Chondrocyte (in vitro differentiated cells): ENCODE measurements around the gene FOXN3. TPM values are rescaled to one million over a fixed set of nuclear protein-coding genes. Genes with fewer than 3 reads are reported as not detected.

Experiments used
- DNase-seq: peaks from one replicate; pipeline ENCODE4 v3.0.0; 2021; ENCODE audit warnings: mixed read lengths, low spot score
- H3K27ac Mint-ChIP-seq: one replicate; pipeline ENCODE4 v1.8.0; 2021; ENCODE audit warnings: mild to moderate bottlenecking, moderate library complexity, mixed read lengths; ENCODE audit not compliant: unreplicated experiment
- H3K27me3 Mint-ChIP-seq: 2 replicates; pipeline ENCODE4 v1.8.0; 2021; ENCODE audit warnings: low read depth, mixed read lengths
- H3K36me3 Mint-ChIP-seq: 2 replicates; pipeline ENCODE4 v1.8.0; 2021; ENCODE audit warnings: low read depth, mixed read lengths
- H3K4me1 Mint-ChIP-seq: 2 replicates; pipeline ENCODE4 v1.8.0; 2021; ENCODE audit warnings: low read depth, mild to moderate bottlenecking, mixed read lengths
- H3K4me3 Mint-ChIP-seq: one replicate; pipeline ENCODE4 v1.8.0; 2021; ENCODE audit warnings: mild to moderate bottlenecking, moderate library complexity, mixed read lengths; ENCODE audit not compliant: unreplicated experiment
- H3K9me3 Mint-ChIP-seq: 2 replicates; pipeline ENCODE4 v1.8.0; 2021; ENCODE audit warnings: low read depth, mixed read lengths
- total RNA-seq: library from RNA; stranded (reverse); gene quantifications from 3 replicates; pipeline ENCODE4 v1.2.1, GENCODE V29; 2021
- TF ChIP-seq, protein P1 (sequence below): fragments of 200-600 bp; sonication (generic); IDR thresholded peaks from 2 replicates; pipeline ENCODE4 v1.5.0; 2021; ENCODE audit warnings: antibody characterized with exemption, mild to moderate bottlenecking, moderate library complexity

The FOXN3 gene
- total RNA-seq, 1 donor from 2014 or later: 161 TPM

- Mint-ChIP-seq H3K36me3 (peaks cover 3% of the 10 kb centered on the region), H3K4me3 (no peak overlapping the region), H3K9me3 (no peaks in the 10 kb centered on the region), H3K27me3 (no peaks in the 10 kb centered on the region), H3K27ac (peak overlapping the region; percentile 79), H3K4me1 (peaks cover 60% of the 10 kb centered on the region)
- TF ChIP-seq, protein P1, sequence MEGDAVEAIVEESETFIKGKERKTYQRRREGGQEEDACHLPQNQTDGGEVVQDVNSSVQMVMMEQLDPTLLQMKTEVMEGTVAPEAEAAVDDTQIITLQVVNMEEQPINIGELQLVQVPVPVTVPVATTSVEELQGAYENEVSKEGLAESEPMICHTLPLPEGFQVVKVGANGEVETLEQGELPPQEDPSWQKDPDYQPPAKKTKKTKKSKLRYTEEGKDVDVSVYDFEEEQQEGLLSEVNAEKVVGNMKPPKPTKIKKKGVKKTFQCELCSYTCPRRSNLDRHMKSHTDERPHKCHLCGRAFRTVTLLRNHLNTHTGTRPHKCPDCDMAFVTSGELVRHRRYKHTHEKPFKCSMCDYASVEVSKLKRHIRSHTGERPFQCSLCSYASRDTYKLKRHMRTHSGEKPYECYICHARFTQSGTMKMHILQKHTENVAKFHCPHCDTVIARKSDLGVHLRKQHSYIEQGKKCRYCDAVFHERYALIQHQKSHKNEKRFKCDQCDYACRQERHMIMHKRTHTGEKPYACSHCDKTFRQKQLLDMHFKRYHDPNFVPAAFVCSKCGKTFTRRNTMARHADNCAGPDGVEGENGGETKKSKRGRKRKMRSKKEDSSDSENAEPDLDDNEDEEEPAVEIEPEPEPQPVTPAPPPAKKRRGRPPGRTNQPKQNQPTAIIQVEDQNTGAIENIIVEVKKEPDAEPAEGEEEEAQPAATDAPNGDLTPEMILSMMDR: no peak
- DNase-seq: no peak
Measured at GRCh38 chr14:89249972-89250654, 166.9 kb downstream of the FOXN3 start.

GRCh38 chr14:89249065-89249695 is 167.9 kb downstream of the FOXN3 start:
- DNase-seq: no peak

GRCh38 chr14:89248411-89249064 is 168.5 kb downstream of the FOXN3 start:
- Mint-ChIP-seq H3K27ac (peak overlapping the region; percentile 23), H3K4me3 (no peak overlapping the region), H3K9me3 (no peaks in the 10 kb centered on the region), H3K27me3 (no peaks in the 10 kb centered on the region), H3K36me3 (peaks cover 3% of the 10 kb centered on the region), H3K4me1 (peaks cover 64% of the 10 kb centered on the region)
- DNase-seq: no peak
- TF ChIP-seq, protein P1: no peak

More at GRCh38 chr14:89249065-89249695, 167.9 kb downstream of the FOXN3 start:
- H3K27me3 Mint-ChIP-seq: no peaks in the 10 kb centered on the region
- H3K36me3 Mint-ChIP-seq: peaks cover 3% of the 10 kb centered on the region
- peaks cover 64% of the 10 kb centered on the region for H3K4me1 Mint-ChIP-seq
- H3K27ac Mint-ChIP-seq: no peak overlapping the region
- TF ChIP-seq, protein P1: no peak
- H3K4me3 Mint-ChIP-seq: no peak overlapping the region
- no peaks in the 10 kb centered on the region for H3K9me3 Mint-ChIP-seq

DNA sequence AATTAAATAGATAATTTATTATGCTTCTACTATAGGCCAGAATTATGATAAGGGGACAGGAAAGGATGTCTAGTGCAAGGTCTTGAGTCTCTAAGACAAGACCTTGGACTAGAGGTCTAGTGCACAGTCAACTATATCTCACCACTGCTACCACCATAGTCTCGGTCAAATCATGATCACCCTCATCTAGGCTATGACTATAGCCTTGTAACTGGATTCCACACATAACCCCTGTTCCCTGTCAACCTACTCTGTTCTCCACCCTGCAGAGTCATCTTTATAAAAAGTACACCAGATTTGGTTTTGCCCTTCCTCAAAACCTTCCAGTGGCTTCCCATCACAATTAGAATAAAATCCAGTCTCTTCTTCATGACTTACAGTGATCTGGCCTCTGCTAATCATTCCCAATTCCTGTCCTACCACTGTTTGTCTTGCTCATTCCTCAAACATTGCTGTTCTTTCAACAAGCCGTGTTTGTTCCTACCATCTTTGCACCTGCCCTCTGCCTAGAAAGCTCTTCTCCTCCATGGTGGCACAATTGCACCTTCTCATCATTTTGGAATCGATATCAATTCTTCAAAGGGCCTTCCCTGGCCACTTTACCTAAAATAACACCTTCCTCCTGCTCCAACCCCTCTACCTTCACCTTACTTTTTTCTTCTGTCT is 169.4 kb downstream of the FOXN3 start:
- Mint-ChIP-seq H3K36me3 (peaks cover 3% of the 10 kb centered on the region), H3K27me3 (no peaks in the 10 kb centered on the region), H3K9me3 (no peaks in the 10 kb centered on the region), H3K4me1 (peaks cover 64% of the 10 kb centered on the region), H3K4me3 (no peak overlapping the region), H3K27ac (peak overlapping the region; percentile 32)
- no peak for DNase-seq
- TF ChIP-seq, protein P1: no peak

DNA sequence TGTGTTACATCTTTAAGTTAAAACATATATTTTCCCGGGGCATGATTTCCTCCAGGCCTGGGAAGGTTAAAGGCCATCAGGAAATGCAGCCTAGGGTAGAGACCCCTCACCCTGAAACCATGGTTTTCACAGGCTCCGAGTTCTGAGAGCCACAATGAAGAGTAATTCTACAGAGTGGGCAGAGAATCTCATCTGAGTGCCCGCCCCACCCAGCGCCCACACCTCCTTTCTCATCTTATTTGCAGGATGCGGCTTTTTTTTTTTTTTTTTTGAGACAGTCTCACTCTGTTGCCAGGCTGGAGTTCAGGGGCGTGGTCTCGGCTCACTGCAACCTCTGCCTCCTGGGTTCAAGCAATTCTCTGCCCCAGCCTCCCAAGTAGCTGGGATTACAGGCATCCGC is 170.7 kb downstream of the FOXN3 start:
- peaks cover 3% of the 10 kb centered on the region for H3K36me3 Mint-ChIP-seq
- H3K9me3 Mint-ChIP-seq: no peaks in the 10 kb centered on the region
- H3K4me3 Mint-ChIP-seq: no peak overlapping the region
- H3K27ac Mint-ChIP-seq: no peak overlapping the region
- peaks cover 71% of the 10 kb centered on the region for H3K4me1 Mint-ChIP-seq
- TF ChIP-seq, protein P1: no peak
- no peak for DNase-seq
- no peaks in the 10 kb centered on the region for H3K27me3 Mint-ChIP-seq
